Measurements from ENCODE around the gene CPT1B. TPM values are rescaled to one million over a fixed set of nuclear protein-coding genes. Genes with fewer than 3 reads are reported as not detected.

CPT1B gene
- total RNA-seq, 2 donors from 2014 or later: 40.3 to 102 TPM

- H3K27ac Mint-ChIP-seq: no peak overlapping the region
- H3K27me3 Mint-ChIP-seq: no peaks in the 10 kb centered on the region
- DNase-seq (ENCODE audit: low spot score) (no peak), ATAC-seq (no peak)
- no peak overlapping the region for H3K4me3 Mint-ChIP-seq
- H3K4me1 Mint-ChIP-seq (ENCODE audit: low read depth in 2 of 2): peaks cover 7 to 16% of the 10 kb centered on the region in 2 donors
- H3K9me3 Mint-ChIP-seq: no peaks in the 10 kb centered on the region
- H3K36me3 Mint-ChIP-seq: no peaks in the 10 kb centered on the region
These were observed 2.2 kb downstream of the CPT1B start for GRCh38 chr22:50576070-50576469.

GRCh38 chr22:50575426-50575941 is 2.7 kb downstream of the CPT1B start:
- Mint-ChIP-seq H3K4me3 (no peak overlapping the region), H3K9me3 (no peaks in the 10 kb centered on the region), H3K27me3 (no peaks in the 10 kb centered on the region), H3K36me3 (no peaks in the 10 kb centered on the region), H3K27ac (no peak overlapping the region), H3K4me1 (ENCODE audit: low read depth in 2 of 2) (peaks cover 7 to 15% of the 10 kb centered on the region in 2 donors)
- ATAC-seq: no peak
- DNase-seq (ENCODE audit: low spot score): no peak

GRCh38 chr22:50574383-50574755 is 3.9 kb downstream of the CPT1B start:
- no peaks in the 10 kb centered on the region for H3K27me3 Mint-ChIP-seq
- H3K27ac Mint-ChIP-seq: no peak overlapping the region
- ATAC-seq (no peak), DNase-seq (ENCODE audit: low spot score) (no peak)
- no peak overlapping the region for H3K4me3 Mint-ChIP-seq
- no peaks in the 10 kb centered on the region for H3K9me3 Mint-ChIP-seq
- H3K4me1 Mint-ChIP-seq (ENCODE audit: low read depth in 2 of 2): peaks cover 0 to 7% of the 10 kb centered on the region in 2 donors
- no peaks in the 10 kb centered on the region for H3K36me3 Mint-ChIP-seq

GRCh38 chr22:50573491-50574382 is 4.5 kb downstream of the CPT1B start:
- no peaks in the 10 kb centered on the region for H3K9me3 Mint-ChIP-seq
- H3K36me3 Mint-ChIP-seq: no peaks in the 10 kb centered on the region
- DNase-seq (ENCODE audit: low spot score) (no peak), ATAC-seq (no peak)
- peaks cover 0 to 7% of the 10 kb centered on the region in 2 donors for H3K4me1 Mint-ChIP-seq (ENCODE audit: low read depth in 2 of 2)
- no peak overlapping the region for H3K4me3 Mint-ChIP-seq
- H3K27me3 Mint-ChIP-seq: no peaks in the 10 kb centered on the region
- H3K27ac Mint-ChIP-seq: no peak overlapping the region

- Mint-ChIP-seq H3K4me1 (ENCODE audit: low read depth in 2 of 2) (peaks cover 0 to 7% of the 10 kb centered on the region in 2 donors), H3K9me3 (no peaks in the 10 kb centered on the region), H3K27ac (no peak overlapping the region), H3K36me3 (no peaks in the 10 kb centered on the region), H3K27me3 (no peaks in the 10 kb centered on the region), H3K4me3 (no peak overlapping the region)
- no peak for ATAC-seq
- no peak for DNase-seq (ENCODE audit: low spot score)
These were observed 5.3 kb downstream of the CPT1B start for GRCh38 chr22:50572965-50573364.

GRCh38 chr22:50571264-50572175 is 6.7 kb downstream of the CPT1B start:
- Mint-ChIP-seq H3K36me3 (no peaks in the 10 kb centered on the region), H3K9me3 (no peaks in the 10 kb centered on the region), H3K27me3 (no peaks in the 10 kb centered on the region), H3K4me3 (no peak overlapping the region), H3K27ac (no peak overlapping the region), H3K4me1 (ENCODE audit: low read depth in 2 of 2) (peaks cover 0 to 3% of the 10 kb centered on the region in 2 donors)
- DNase-seq (ENCODE audit: low spot score) (no peak), ATAC-seq (no peak)

- H3K36me3 Mint-ChIP-seq: no peaks in the 10 kb centered on the region
- DNase-seq (ENCODE audit: low spot score) (no peak), ATAC-seq (no peak)
- no peaks in the 10 kb centered on the region for H3K9me3 Mint-ChIP-seq
- peaks cover 0 to 3% of the 10 kb centered on the region in 2 donors for H3K4me1 Mint-ChIP-seq (ENCODE audit: low read depth in 2 of 2)
- no peaks in the 10 kb centered on the region for H3K27me3 Mint-ChIP-seq
- H3K4me3 Mint-ChIP-seq: no peak overlapping the region
- no peak overlapping the region for H3K27ac Mint-ChIP-seq
These were observed 7.4 kb downstream of the CPT1B start for GRCh38 chr22:50570861-50571260.

- Mint-ChIP-seq H3K4me1 (ENCODE audit: low read depth in 2 of 2) (no peaks in the 10 kb centered on the region), H3K9me3 (no peaks in the 10 kb centered on the region), H3K36me3 (no peaks in the 10 kb centered on the region), H3K27ac (no peak overlapping the region), H3K4me3 (no peak overlapping the region), H3K27me3 (no peaks in the 10 kb centered on the region)
- ATAC-seq: no peak
- DNase-seq (ENCODE audit: low spot score): no peak
These were observed 8.2 kb downstream of the CPT1B start for GRCh38 chr22:50569896-50570535.

GRCh38 chr22:50569041-50569459 is 9.2 kb downstream of the CPT1B start:
- no peaks in the 10 kb centered on the region for H3K36me3 Mint-ChIP-seq
- no peak overlapping the region for H3K4me3 Mint-ChIP-seq
- H3K27me3 Mint-ChIP-seq: no peaks in the 10 kb centered on the region

GRCh38 chr22:50568626-50569025 is 9.6 kb downstream of the CPT1B start:
- no peaks in the 10 kb centered on the region for H3K36me3 Mint-ChIP-seq
- no peaks in the 10 kb centered on the region for H3K27me3 Mint-ChIP-seq
- ATAC-seq: no peak
- H3K4me3 Mint-ChIP-seq: no peak overlapping the region
- DNase-seq (ENCODE audit: low spot score): no peak
- peaks cover 0 to 3% of the 10 kb centered on the region in 2 donors for H3K4me1 Mint-ChIP-seq (ENCODE audit: low read depth in 2 of 2)
- H3K9me3 Mint-ChIP-seq: no peaks in the 10 kb centered on the region
- no peak overlapping the region for H3K27ac Mint-ChIP-seq

More at GRCh38 chr22:50569041-50569459, 9.2 kb downstream of the CPT1B start:
- ATAC-seq (no peak), DNase-seq (ENCODE audit: low spot score) (no peak)
- Mint-ChIP-seq H3K9me3 (no peaks in the 10 kb centered on the region), H3K4me1 (ENCODE audit: low read depth in 2 of 2) (no peaks in the 10 kb centered on the region), H3K27ac (no peak overlapping the region)

- Mint-ChIP-seq H3K4me1 (ENCODE audit: low read depth in 2 of 2) (peaks cover 8 to 11% of the 10 kb centered on the region in 2 donors), H3K27me3 (no peaks in the 10 kb centered on the region), H3K9me3 (no peaks in the 10 kb centered on the region), H3K4me3 (no peak overlapping the region), H3K27ac (no peak overlapping the region), H3K36me3 (no peaks in the 10 kb centered on the region)
- no peak for DNase-seq (ENCODE audit: low spot score)
- no peak for ATAC-seq
These were observed 10.4 kb downstream of the CPT1B start for GRCh38 chr22:50567721-50568252.

GRCh38 chr22:50564289-50564688 is 13.9 kb downstream of the CPT1B start:
- no peaks in the 10 kb centered on the region for H3K27me3 Mint-ChIP-seq
- H3K9me3 Mint-ChIP-seq: no peaks in the 10 kb centered on the region
- ATAC-seq (no peak), DNase-seq (ENCODE audit: low spot score) (no peak)
- H3K27ac Mint-ChIP-seq: no peak overlapping the region
- no peaks in the 10 kb centered on the region for H3K36me3 Mint-ChIP-seq
- H3K4me1 Mint-ChIP-seq (ENCODE audit: low read depth in 2 of 2): peaks cover 23 to 28% of the 10 kb centered on the region in 2 donors
- H3K4me3 Mint-ChIP-seq: no peak overlapping the region

- no peak for ATAC-seq
- peak overlapping the region; percentile 61 to 83 for H3K27ac Mint-ChIP-seq
- H3K4me1 Mint-ChIP-seq (ENCODE audit: low read depth in 2 of 2): peaks cover 23 to 28% of the 10 kb centered on the region in 2 donors
These were observed 14.6 kb downstream of the CPT1B start for GRCh38 chr22:50563413-50564160.

More at GRCh38 chr22:50563413-50564160, 14.6 kb downstream of the CPT1B start:
- no peaks in the 10 kb centered on the region for H3K27me3 Mint-ChIP-seq
- H3K36me3 Mint-ChIP-seq: no peaks in the 10 kb centered on the region
- H3K4me3 Mint-ChIP-seq: peak overlapping the region; percentile 92
- H3K9me3 Mint-ChIP-seq: no peaks in the 10 kb centered on the region
- DNase-seq (ENCODE audit: low spot score): no peak
